Karpas-422 (cell line): ENCODE results near the gene CTNNA2. TPM values are rescaled to one million over a fixed set of nuclear protein-coding genes. Genes with fewer than 3 reads are reported as not detected.

ENCODE experiments used
- DNase-seq: peaks from one replicate; pipeline ENCODE4 v3.0.0-alpha.2; 2015
- H2AFZ ChIP-seq: fragments of 200-600 bp; sonication (generic); 2 replicates; pipeline ENCODE4 v1.6.1; 2014; ENCODE audit warnings: antibody characterized with exemption, low read length, mixed read lengths
- H3K27ac ChIP-seq: fragments of 200-600 bp; sonication (generic); 2 replicates; pipeline ENCODE4 v1.5.1; 2014; ENCODE audit warnings: mild to moderate bottlenecking, low read length, moderate library complexity
- H3K27me3 ChIP-seq: fragments of 200-600 bp; sonication (generic); 2 replicates; pipeline ENCODE4 v1.6.1; 2014; ENCODE audit warnings: low read length, mixed read lengths
- H3K36me3 ChIP-seq: fragments of 200-600 bp; sonication (generic); 2 replicates; pipeline ENCODE4 v1.6.1; 2014; ENCODE audit warnings: low read length, mixed read lengths; ENCODE audit not compliant: insufficient read depth
- H3K4me1 ChIP-seq: fragments of 200-600 bp; sonication (generic); 2 replicates; pipeline ENCODE4 v1.6.1; 2014; ENCODE audit warnings: mild to moderate bottlenecking, low read length, mixed read lengths
- H3K4me2 ChIP-seq: fragments of 200-600 bp; sonication (generic); 2 replicates; pipeline ENCODE4 v1.6.1; 2014; ENCODE audit warnings: low read length, low read depth, mild to moderate bottlenecking; ENCODE audit not compliant: poor library complexity, severe bottlenecking
- H3K4me3 ChIP-seq: fragments of 200-600 bp; sonication (generic); 2 replicates; pipeline ENCODE4 v1.5.1; 2014; ENCODE audit warnings: mild to moderate bottlenecking, antibody characterized with exemption, low read length, mixed read lengths
- H3K79me2 ChIP-seq: fragments of 200-600 bp; sonication (generic); 2 replicates; pipeline ENCODE4 v1.6.1; 2014; ENCODE audit warnings: mild to moderate bottlenecking, low read length, mixed read lengths
- H3K9ac ChIP-seq: fragments of 200-600 bp; sonication (generic); 2 replicates; pipeline ENCODE4 v1.6.0; 2014; ENCODE audit warnings: low read length
- H3K9me2 ChIP-seq: fragments of 200-600 bp; sonication (generic), shearing (Covaris generic); replicated peaks from 2 replicates; pipeline ENCODE4 v1.6.0; 2014; ENCODE audit warnings: mild to moderate bottlenecking, low read length, moderate library complexity; ENCODE audit not compliant: insufficient read depth
- H3K9me3 ChIP-seq: fragments of 300-700, 200-600 bp; sonication (generic); 2 replicates; pipeline ENCODE4 v1.6.1; 2014; ENCODE audit warnings: low read length, mixed read lengths
- H4K20me1 ChIP-seq: fragments of 200-600 bp; sonication (generic); 2 replicates; pipeline ENCODE4 v1.6.1; 2014; ENCODE audit warnings: mild to moderate bottlenecking, antibody characterized with exemption, low read length, low read depth; ENCODE audit not compliant: insufficient read depth
- total RNA-seq: library from RNA; depleted of rRNA; stranded (reverse); fragments of >200 nt; shearing (Covaris generic); gene quantifications from 2 replicates; pipeline ENCODE4 v1.2.3, GENCODE V29; 2014; ENCODE audit warnings: low replicate concordance

CTNNA2 gene
- total RNA-seq, 1 experiment from 2014 or later: not detected

- Histone ChIP-seq H3K36me3 (no peaks in the 10 kb centered on the region), H3K4me2 (no peak overlapping the region), H3K27me3 (no peaks in the 10 kb centered on the region), H3K79me2 (no peaks in the 10 kb centered on the region), H3K27ac (no peak overlapping the region), H3K9me2 (no peaks in the 10 kb centered on the region; the same call in 1 of the 2 replicates), H2AFZ (no peak overlapping the region), H3K9ac (no peak overlapping the region), H3K4me3 (no peak overlapping the region), H4K20me1 (no peaks in the 10 kb centered on the region), H3K9me3 (no peaks in the 10 kb centered on the region), H3K4me1 (no peaks in the 10 kb centered on the region)
- DNase-seq: no peak
Measured at GRCh38 chr2:79832511-79833234, 319.8 kb downstream of the CTNNA2 start.

DNA sequence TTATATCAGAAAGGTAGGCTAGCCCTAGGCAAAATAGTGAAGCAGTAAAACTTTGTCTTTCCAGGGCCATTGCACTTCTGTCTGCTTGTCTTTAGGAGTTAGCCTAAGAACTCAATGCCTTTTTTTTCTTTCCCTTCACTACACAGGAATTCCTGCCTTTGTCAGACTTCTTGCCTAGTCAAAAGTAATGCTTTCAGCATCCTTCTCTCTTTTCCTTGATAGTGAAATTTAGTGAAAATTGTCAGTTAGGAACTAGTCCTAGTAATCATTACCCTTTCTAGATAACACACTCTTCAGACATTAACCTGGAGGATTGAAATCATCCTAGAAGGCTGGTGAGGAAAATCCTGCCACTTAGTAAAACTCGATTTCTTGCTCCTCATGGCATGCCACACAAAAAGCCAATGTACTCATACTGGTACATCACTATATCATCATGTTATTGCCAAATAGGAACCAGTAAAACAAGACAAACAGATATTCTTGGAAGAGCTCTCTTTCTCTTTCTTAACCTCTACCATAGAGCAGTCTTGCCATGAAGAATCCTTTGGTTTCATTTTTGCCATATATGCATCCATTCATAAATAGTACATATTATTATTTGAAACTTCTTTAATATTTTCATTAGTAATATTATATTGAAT lies 320.5 kb downstream of the CTNNA2 start:
- H2AFZ ChIP-seq: no peak overlapping the region
- H3K27ac ChIP-seq: no peak overlapping the region
- no peaks in the 10 kb centered on the region for H3K36me3 ChIP-seq
- no peaks in the 10 kb centered on the region for H4K20me1 ChIP-seq
- H3K4me1 ChIP-seq: no peaks in the 10 kb centered on the region
- H3K27me3 ChIP-seq: no peaks in the 10 kb centered on the region
- H3K79me2 ChIP-seq: no peaks in the 10 kb centered on the region
- H3K4me3 ChIP-seq: no peak overlapping the region
- no peak overlapping the region for H3K9ac ChIP-seq
- H3K4me2 ChIP-seq: no peak overlapping the region
- H3K9me2 ChIP-seq: no peaks in the 10 kb centered on the region; the same call in 1 of the 2 replicates
- H3K9me3 ChIP-seq: no peaks in the 10 kb centered on the region
- no peak for DNase-seq

GRCh38 chr2:79835911-79836310 lies 323.1 kb downstream of the CTNNA2 start:
- no peak overlapping the region for H3K9ac ChIP-seq
- no peaks in the 10 kb centered on the region for H3K9me3 ChIP-seq
- no peaks in the 10 kb centered on the region for H3K36me3 ChIP-seq
- H3K4me1 ChIP-seq: no peaks in the 10 kb centered on the region
- H3K4me3 ChIP-seq: no peak overlapping the region
- H3K27ac ChIP-seq: no peak overlapping the region
- no peak overlapping the region for H2AFZ ChIP-seq
- DNase-seq: no peak
- H3K4me2 ChIP-seq: no peak overlapping the region
- H4K20me1 ChIP-seq: no peaks in the 10 kb centered on the region
- H3K79me2 ChIP-seq: no peaks in the 10 kb centered on the region
- H3K9me2 ChIP-seq: no peaks in the 10 kb centered on the region; the same call in 1 of the 2 replicates
- H3K27me3 ChIP-seq: no peaks in the 10 kb centered on the region

DNA sequence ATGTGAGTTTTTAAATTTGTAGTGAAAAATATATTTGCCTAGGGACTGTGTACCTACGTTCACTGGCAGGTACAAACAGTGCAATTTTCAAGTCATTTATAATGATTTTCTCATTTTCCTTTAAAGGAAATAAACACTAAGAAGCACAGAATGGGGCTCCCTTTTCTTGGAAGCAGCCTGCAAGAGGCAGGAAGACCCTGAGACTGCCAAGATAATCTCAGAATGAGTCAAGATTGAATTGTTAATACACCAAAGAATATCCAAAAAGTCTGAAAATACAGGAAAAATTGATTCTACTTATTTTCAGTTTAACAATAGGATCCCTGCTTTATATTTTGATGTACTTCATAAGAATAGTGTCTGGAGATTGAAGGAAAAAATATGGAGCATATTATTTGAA lies 331.2 kb downstream of the CTNNA2 start:
- no peak overlapping the region for H3K27ac ChIP-seq
- H3K4me2 ChIP-seq: no peak overlapping the region
- no peaks in the 10 kb centered on the region for H3K9me2 ChIP-seq
- H3K36me3 ChIP-seq: no peaks in the 10 kb centered on the region
- no peaks in the 10 kb centered on the region for H3K27me3 ChIP-seq
- H4K20me1 ChIP-seq: no peaks in the 10 kb centered on the region
- no peak overlapping the region for H3K4me3 ChIP-seq
- no peak for DNase-seq
- no peak overlapping the region for H3K9ac ChIP-seq
- H3K9me3 ChIP-seq: no peaks in the 10 kb centered on the region
- H3K4me1 ChIP-seq: no peaks in the 10 kb centered on the region
- no peak overlapping the region for H2AFZ ChIP-seq
- H3K79me2 ChIP-seq: no peaks in the 10 kb centered on the region

DNA sequence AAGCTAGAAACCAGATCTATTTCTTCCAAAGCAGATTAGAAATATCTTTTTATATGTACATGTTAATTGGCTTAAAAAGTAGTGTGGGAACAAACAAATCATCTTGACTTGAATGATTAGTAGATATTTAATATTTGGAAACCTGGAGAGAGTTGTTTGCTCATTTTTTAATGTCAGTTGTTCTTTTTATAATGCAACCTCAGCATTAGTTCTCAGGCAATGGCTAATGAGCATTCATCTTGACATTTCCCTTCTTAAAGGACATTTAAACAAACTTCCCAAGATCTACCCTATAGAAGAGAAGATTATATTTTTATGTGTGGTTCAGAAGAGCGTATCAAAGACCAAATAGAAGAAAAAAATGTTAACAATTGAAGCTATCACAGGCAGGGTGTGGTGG lies 334.0 kb downstream of the CTNNA2 start:
- Histone ChIP-seq H3K27me3 (no peaks in the 10 kb centered on the region), H2AFZ (no peak overlapping the region), H3K4me1 (no peaks in the 10 kb centered on the region), H3K9ac (no peak overlapping the region), H3K79me2 (no peaks in the 10 kb centered on the region), H3K4me3 (no peak overlapping the region), H3K9me2 (no peaks in the 10 kb centered on the region), H4K20me1 (no peaks in the 10 kb centered on the region), H3K27ac (no peak overlapping the region), H3K9me3 (no peaks in the 10 kb centered on the region), H3K4me2 (no peak overlapping the region), H3K36me3 (no peaks in the 10 kb centered on the region)
- DNase-seq: no peak

DNA sequence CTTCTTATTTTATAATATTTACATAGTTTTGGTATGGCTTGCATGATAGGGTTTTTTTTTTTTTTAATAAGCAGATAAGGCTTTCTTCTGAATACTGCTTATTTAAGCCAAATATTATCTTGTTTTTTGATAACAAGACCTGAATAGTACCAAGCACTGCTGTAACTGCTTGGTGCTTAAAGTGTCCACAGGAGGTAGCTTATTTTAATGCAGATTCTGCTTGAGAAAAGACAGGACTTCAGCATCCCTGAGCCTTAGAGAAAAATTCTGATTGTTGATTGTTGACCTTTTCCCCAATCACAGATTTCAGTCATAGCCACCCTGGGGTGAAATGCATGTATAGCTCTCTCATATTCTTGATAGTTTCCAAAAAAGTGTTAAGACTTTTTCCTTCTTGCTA lies 336.4 kb downstream of the CTNNA2 start:
- no peak overlapping the region for H3K4me2 ChIP-seq
- no peak overlapping the region for H3K27ac ChIP-seq
- no peaks in the 10 kb centered on the region for H3K27me3 ChIP-seq
- no peak for DNase-seq
- no peak overlapping the region for H3K4me3 ChIP-seq
- no peaks in the 10 kb centered on the region for H3K79me2 ChIP-seq
- no peaks in the 10 kb centered on the region for H3K4me1 ChIP-seq
- no peaks in the 10 kb centered on the region for H3K36me3 ChIP-seq
- no peak overlapping the region for H2AFZ ChIP-seq
- no peaks in the 10 kb centered on the region for H3K9me2 ChIP-seq
- no peaks in the 10 kb centered on the region for H4K20me1 ChIP-seq
- H3K9ac ChIP-seq: no peak overlapping the region
- no peaks in the 10 kb centered on the region for H3K9me3 ChIP-seq

- Histone ChIP-seq H3K27ac (no peak overlapping the region), H3K9me2 (no peaks in the 10 kb centered on the region), H3K4me1 (no peaks in the 10 kb centered on the region), H4K20me1 (no peaks in the 10 kb centered on the region), H3K4me2 (no peak overlapping the region), H3K36me3 (no peaks in the 10 kb centered on the region), H3K27me3 (no peaks in the 10 kb centered on the region), H3K4me3 (no peak overlapping the region), H3K9me3 (no peaks in the 10 kb centered on the region), H3K9ac (no peak overlapping the region), H3K79me2 (no peaks in the 10 kb centered on the region), H2AFZ (no peak overlapping the region)
- no peak for DNase-seq
Measured at GRCh38 chr2:79849949-79850348, 337.1 kb downstream of the CTNNA2 start.

GRCh38 chr2:79850912-79851311 lies 338.1 kb downstream of the CTNNA2 start:
- no peak for DNase-seq
- H3K27ac ChIP-seq: no peak overlapping the region
- no peaks in the 10 kb centered on the region for H3K27me3 ChIP-seq
- H3K4me2 ChIP-seq: no peak overlapping the region
- no peak overlapping the region for H3K4me3 ChIP-seq
- no peaks in the 10 kb centered on the region for H3K9me3 ChIP-seq
- no peak overlapping the region for H2AFZ ChIP-seq
- H4K20me1 ChIP-seq: no peaks in the 10 kb centered on the region
- H3K4me1 ChIP-seq: no peaks in the 10 kb centered on the region
- H3K79me2 ChIP-seq: no peaks in the 10 kb centered on the region
- H3K36me3 ChIP-seq: no peaks in the 10 kb centered on the region
- no peak overlapping the region for H3K9ac ChIP-seq
- H3K9me2 ChIP-seq: no peaks in the 10 kb centered on the region
